Adrenal gland (tissue), 12 donors: ENCODE results near the gene CDHR3. TPM values are rescaled to one million over a fixed set of nuclear protein-coding genes. Genes with fewer than 3 reads are reported as not detected.
"Not testable (repeated sequence)": the region's sequence is repeated elsewhere in the genome, so short reads cannot be mapped to it uniquely, and the experiment has no call there.

Source experiments
- DNase-seq, 7 donors: peaks; one replicate each; pipeline ENCODE4 v3.0.0-alpha.2; 2019 to 2020
- H3K27ac ChIP-seq, 5 donors: fragments of 200-600 bp; sonication (generic) in 4 of 5; 1 replicate in 3 of 5; 2 replicates in 2 of 5; pipeline versions ENCODE4 v1.5.1 to v1.8.0; 2016 to 2020; ENCODE audit warnings: mild to moderate bottlenecking in 1 of 5
- H3K27me3 ChIP-seq: fragments of 200-600 bp; 2 replicates; pipeline ENCODE4 v1.8.0; 2021
- H3K36me3 ChIP-seq, 2 donors: fragments of 200-600 bp; replicated peaks in 1 of 2; 1 replicate in 1 of 2; 2 replicates in 1 of 2; pipeline versions ENCODE4 v1.5.1 to v1.8.0; 2018 to 2022
- H3K4me1 ChIP-seq, 2 donors: fragments of 200-600 bp; replicated peaks in 1 of 2; 1 replicate in 1 of 2; 2 replicates in 1 of 2; pipeline versions ENCODE4 v1.5.1 to v1.8.0; 2018 to 2021
- H3K4me3 ChIP-seq, 4 donors: fragments of 200-600 bp; sonication (generic) in 3 of 4; one replicate each; pipeline ENCODE4 v1.5.1; 2016 to 2018
- H3K9me3 ChIP-seq, 3 donors: fragments of 200-600 bp; sonication (generic) in 1 of 3; replicated peaks in 1 of 3; 1 replicate in 2 of 3; 2 replicates in 1 of 3; pipeline versions ENCODE4 v1.5.1 to v1.8.0; 2016 to 2021
- POLR2A ChIP-seq, 2 donors: fragments of 450-650 bp; IDR thresholded peaks; one replicate each; pipeline ENCODE4 v1.6.1; 2017; ENCODE audit warnings: antibody characterized with exemption in 2 of 2, mild to moderate bottlenecking in 2 of 2, moderate library complexity in 1 of 2
- WGBS, 4 donors: extraction: QIAGEN DNeasy Blood & Tissue Kit in 2 of 4; methylation state at CpG; one replicate each; pipeline versions ENCODE4 v1.1.5 to v1.1.7; 2013 to 2017; 5-methylcytosine and 5-hydroxymethylcytosine counted together
- intact Hi-C, 2 donors: fragments of 100-400 bp; cut with DNase I; formaldehyde crosslinking; loops; one replicate each; pipeline versions ENCODE4 v1.14.1 to v1.15.0; 2022 to 2023
- polyA plus RNA-seq, 3 donors: library from polyadenylated mRNA; stranded (reverse); fragments of 200-250 nt in 2 of 3; fragments of 350-450 nt in 1 of 3; fragmentation: Illumina TruSeq in 1 of 3; extraction: RNeasy Lipid Tissue Mini Kit (QIAGEN cat#74804) in 1 of 3; gene quantifications; one replicate each; pipeline ENCODE4 v1.2.3, GENCODE V29; 2013 to 2014
- total RNA-seq, 9 donors: library from RNA; depleted of rRNA in 4 of 9; stranded (reverse); fragments of >200 nt in 4 of 9; fragments of 120-200 nt in 1 of 9; fragmentation: NEBNext Ultra II Directional in 1 of 9; extraction: Animal tissue kit (Norgen Biotek cat#: 25700) in 1 of 9; gene quantifications; one replicate each; pipeline versions ENCODE4 v1.1.0 to v1.2.4, GENCODE V29; 2013 to 2023
- TF ChIP-seq, protein P1 (sequence below), 6 experiments: fragments of 450-650 bp in 4 of 6; fragments of 200-600 bp in 2 of 6; sonication (generic) in 1 of 6; IDR thresholded peaks; 1 replicate in 5 of 6; 2 replicates in 1 of 6; pipeline versions ENCODE4 v1.5.1 to v1.8.0; 2016 to 2021; ENCODE audit warnings: antibody characterized with exemption in 6 of 6, mild to moderate bottlenecking in 2 of 6, moderate library complexity in 1 of 6
- donor health status: healthy with polysubstance abuse.
- donor health status: Bipolar disorder and iron deficiency.
- donor health status: DM: yes; HTN: yes; CAD: no.
- donor health status: DM: no; HTN: no; CAD: no.
- donor health status: DM: no; HTN: no; CAD: no.
- donor health status: DM: yes; HTN: yes; CAD: no.

CDHR3 gene
- total and polyA plus RNA-seq, 12 donors: 0.66 to 5.0 (median 2.3) TPM

DNA sequence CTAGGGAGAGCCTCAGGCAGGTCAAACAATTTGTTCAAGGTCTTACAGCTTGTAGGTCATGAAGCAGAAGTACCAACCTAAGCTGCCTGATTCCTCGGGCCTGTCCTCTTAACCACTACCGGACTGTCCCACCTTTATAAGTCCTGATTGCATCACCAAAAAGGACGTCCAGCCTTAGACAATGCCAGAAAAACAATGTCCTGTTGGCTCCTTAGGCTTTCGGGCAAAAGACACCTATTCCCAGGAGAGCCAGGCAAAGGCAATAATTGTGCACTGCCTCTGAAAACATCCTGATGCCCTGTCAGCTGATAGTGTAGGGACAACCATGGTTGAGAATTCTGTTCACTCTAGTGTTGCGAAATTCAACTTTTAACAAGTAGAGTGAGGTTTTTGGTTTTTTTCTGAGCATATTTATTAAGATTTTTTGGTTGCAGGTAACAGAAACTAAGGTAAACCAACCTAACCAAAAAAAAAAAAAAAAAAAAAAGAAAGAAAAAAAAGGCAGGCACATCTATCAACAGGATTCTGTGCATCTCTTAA lies 40.5 kb downstream of the CDHR3 start:
- H3K9me3 ChIP-seq: no peaks in the 10 kb centered on the region
- intact Hi-C loops: loop anchor here in 1 of 2 donors (10.0 kb wide), 1 partner anchor 69 kb away; no protein-coding TSS in a partner anchor
- no peak for DNase-seq
- no peak for TF ChIP-seq POLR2A (IDR thresholded peaks at IDR 0.05)
- TF ChIP-seq, protein P1, sequence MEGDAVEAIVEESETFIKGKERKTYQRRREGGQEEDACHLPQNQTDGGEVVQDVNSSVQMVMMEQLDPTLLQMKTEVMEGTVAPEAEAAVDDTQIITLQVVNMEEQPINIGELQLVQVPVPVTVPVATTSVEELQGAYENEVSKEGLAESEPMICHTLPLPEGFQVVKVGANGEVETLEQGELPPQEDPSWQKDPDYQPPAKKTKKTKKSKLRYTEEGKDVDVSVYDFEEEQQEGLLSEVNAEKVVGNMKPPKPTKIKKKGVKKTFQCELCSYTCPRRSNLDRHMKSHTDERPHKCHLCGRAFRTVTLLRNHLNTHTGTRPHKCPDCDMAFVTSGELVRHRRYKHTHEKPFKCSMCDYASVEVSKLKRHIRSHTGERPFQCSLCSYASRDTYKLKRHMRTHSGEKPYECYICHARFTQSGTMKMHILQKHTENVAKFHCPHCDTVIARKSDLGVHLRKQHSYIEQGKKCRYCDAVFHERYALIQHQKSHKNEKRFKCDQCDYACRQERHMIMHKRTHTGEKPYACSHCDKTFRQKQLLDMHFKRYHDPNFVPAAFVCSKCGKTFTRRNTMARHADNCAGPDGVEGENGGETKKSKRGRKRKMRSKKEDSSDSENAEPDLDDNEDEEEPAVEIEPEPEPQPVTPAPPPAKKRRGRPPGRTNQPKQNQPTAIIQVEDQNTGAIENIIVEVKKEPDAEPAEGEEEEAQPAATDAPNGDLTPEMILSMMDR (IDR thresholded peaks at IDR 0.05): no peak
- WGBS, 4 donors: 81 to 100% (median 84%) methylated on average over 1 to 5 of the region's 5 CpGs
- no peaks in the 10 kb centered on the region for H3K4me1 ChIP-seq
- no peak overlapping the region for H3K4me3 ChIP-seq
- H3K27ac ChIP-seq: no peak overlapping the region
- H3K27me3 ChIP-seq: no peaks in the 10 kb centered on the region
- no peaks in the 10 kb centered on the region for H3K36me3 ChIP-seq

DNA sequence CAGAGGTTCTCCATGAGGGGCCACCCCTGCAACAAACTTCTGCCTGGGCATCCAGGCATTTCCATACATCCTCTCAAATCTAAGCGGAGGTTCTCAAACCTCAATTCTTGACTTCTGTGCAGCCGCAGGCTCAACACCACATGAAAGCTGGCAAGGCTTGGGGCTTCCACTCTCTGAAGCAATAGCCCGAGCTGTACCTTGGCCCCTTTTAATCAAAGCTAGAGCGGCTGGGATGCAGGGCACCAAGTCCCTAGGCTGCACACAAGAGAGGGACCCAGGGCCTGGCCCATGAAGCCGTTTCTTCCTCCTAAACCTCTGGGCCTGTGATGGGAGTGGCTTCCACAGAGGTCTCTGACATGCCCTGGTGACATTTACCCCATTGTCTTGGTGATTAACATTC lies 43.8 kb downstream of the CDHR3 start:
- Histone ChIP-seq H3K9me3 (no peaks in the 10 kb centered on the region), H3K27me3 (no peaks in the 10 kb centered on the region), H3K4me1 (peaks cover 3 to 18% of the 10 kb centered on the region in 2 donors), H3K36me3 (no peaks in the 10 kb centered on the region), H3K4me3 (no peak overlapping the region), H3K27ac (no peak overlapping the region)
- intact Hi-C loops: loop anchor here (5.0 to 10.0 kb wide), 2 partner anchors 72 to 245 kb away; no protein-coding TSS in a partner anchor
- 85 to 95% (median 93%) methylated on average over 4 to 5 of the region's 5 CpGs for WGBS, 4 donors
- DNase-seq: no peak
- TF ChIP-seq POLR2A (IDR thresholded peaks at IDR 0.05): no peak
- TF ChIP-seq, protein P1 (IDR thresholded peaks at IDR 0.05): no peak

DNA sequence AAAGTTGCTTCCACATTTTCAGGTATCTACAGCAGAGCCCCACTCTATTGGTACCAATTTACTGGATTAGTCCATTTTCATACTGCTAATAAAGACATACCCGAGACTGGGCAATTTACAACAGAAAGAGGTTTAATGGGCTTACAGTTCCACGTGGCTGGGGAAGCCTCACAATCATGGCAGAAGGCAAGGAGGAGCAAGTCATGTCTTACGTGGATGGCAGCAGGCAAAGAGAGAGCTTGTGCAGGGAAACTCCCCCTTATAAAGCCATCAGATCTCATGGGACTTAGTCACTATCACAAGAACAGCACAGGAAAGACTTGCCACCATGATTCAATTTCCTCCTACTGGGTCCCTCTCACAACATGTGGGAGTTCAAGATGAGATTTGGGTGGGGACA lies 44.7 kb downstream of the CDHR3 start:
- not testable (repeated sequence) for H3K4me3 ChIP-seq, H3K9me3 ChIP-seq, H3K27me3 ChIP-seq, DNase-seq, H3K27ac ChIP-seq, H3K36me3 ChIP-seq
- peaks cover 3 to 18% of the 10 kb centered on the region in 2 donors for H3K4me1 ChIP-seq
- whole genome bisulfite sequencing, 4 donors: 84 to 97% (median 89%) methylated on average over 3 of the region's 3 CpGs
- intact Hi-C loops: loop anchor here (5.0 to 10.0 kb wide), 2 partner anchors 73 to 245 kb away; no protein-coding TSS in a partner anchor

DNA sequence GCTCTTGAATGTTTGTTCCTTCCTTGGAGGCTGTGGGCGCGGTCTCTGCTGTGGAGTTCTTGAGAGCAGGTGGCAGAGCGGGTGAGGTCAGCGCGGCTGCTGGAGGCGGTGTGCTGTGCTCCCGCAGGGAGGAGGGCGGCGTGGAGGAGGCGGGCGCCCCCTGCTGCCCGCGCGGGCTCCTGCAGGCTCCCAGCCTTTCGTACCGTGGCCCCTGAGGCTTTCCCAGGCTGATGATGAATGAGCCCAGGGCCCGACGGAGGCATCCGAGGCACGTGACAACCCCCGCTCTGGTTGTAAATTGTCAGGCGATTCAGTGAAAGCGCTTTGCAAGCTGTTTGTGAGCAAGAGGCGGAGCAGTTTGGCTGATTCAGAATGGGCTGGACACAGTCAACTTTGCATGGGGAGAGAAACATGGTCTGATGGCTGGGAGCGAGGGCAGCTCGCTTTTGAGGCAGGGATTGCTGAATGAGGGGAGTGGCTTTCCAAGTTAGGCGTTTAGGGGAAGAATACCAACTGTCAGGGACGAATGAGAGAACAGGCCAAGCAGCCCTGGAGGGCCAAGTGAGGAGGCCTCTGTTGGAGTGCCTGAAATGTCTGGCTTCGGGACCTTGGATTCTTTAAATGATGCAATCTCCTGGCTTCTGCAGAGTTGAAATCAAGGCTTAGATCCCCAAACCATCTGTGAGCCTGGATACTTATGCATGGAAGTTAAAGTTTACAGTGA lies 46.6 kb downstream of the CDHR3 start:
- Histone ChIP-seq H3K4me3 (peak overlapping the region in 1 of 4 donors; percentile 43), H3K27ac (peak overlapping the region; percentile 12 to 83 (median 53)), H3K27me3 (no peaks in the 10 kb centered on the region), H3K9me3 (no peaks in the 10 kb centered on the region), H3K36me3 (no peaks in the 10 kb centered on the region), H3K4me1 (peaks cover 3 to 18% of the 10 kb centered on the region in 2 donors)
- TF ChIP-seq, protein P1 (IDR thresholded peaks at IDR 0.05): peak; percentile 86 to 98 (median 94)
- peak in 1 of 2 donors; percentile 65 for TF ChIP-seq POLR2A (IDR thresholded peaks at IDR 0.05)
- whole genome bisulfite sequencing, 4 donors: 2 to 9% (median 5%) methylated on average over 11 to 29 of the region's 29 CpGs
- peak; percentile 85 to 93 (median 91) for DNase-seq
- intact Hi-C loops: loop anchor here (5.0 to 10.0 kb wide), 3 partner anchors 75 to 355 kb away; no protein-coding TSS in a partner anchor
